Measurements from ENCODE around the gene PDZD7. TPM values are rescaled to one million over a fixed set of nuclear protein-coding genes. Genes with fewer than 3 reads are reported as not detected.
A peak's percentile ranks its signal among the peaks of the same experiment; 100 is the strongest.

Gene PDZD7
- total and polyA plus RNA-seq, 12 donors = 0.13 to 0.66 (median 0.22) TPM; not detected in 1

GRCh38 chr10:101061624-101062231, 30.8 kb upstream of the PDZD7 start, which contains the start of gene KAZALD1:
Gene KAZALD1 (plus strand): TSS chr10:101061989. CDS start chr10:101062593, 604 bp downstream.
- peaks cover 13 to 67% (median 57%) of the 10 kb centered on the region in 9 donors for H3K4me1 ChIP-seq
- DNase-seq (peak; percentile 74 to 83), ATAC-seq (peak; percentile 7 to 51 (median 42))
- no peaks in the 10 kb centered on the region for H3K9me3 ChIP-seq
- TF ChIP-seq CTCF (IDR thresholded peaks at IDR 0.05) = no peak
- intact Hi-C loops (cut with DNase I) = loop anchor here in 5 of 10 donors (2.0 to 10.0 kb wide), 5 partner anchors 19 to 81 kb away; partner anchors contain the start of gene LZTS2 (in 2 of the 5)
- peak within 1 kb of the TSS; percentile 92 to 99 (median 98) for H3K27ac ChIP-seq
- WGBS, 2 donors = 27 to 28% methylated on average over 30 to 31 of the region's 31 CpGs
- peak within 1 kb of the TSS; percentile 52 to 90 (median 76) for H3K4me3 ChIP-seq
- peaks cover 0 to 52% (median 0%) of the 10 kb centered on the region in 7 donors for H3K27me3 ChIP-seq
- H3K36me3 ChIP-seq = no peaks in the 10 kb centered on the region

GRCh38 chr10:101060951-101061623, 30.2 kb upstream of the PDZD7 start:
- DNase-seq = peak; percentile 97 to 98
- ATAC-seq = peak; percentile 86 to 94 (median 91)
- Histone ChIP-seq H3K9me3 (no peaks in the 10 kb centered on the region), H3K27me3 (peaks cover 0 to 46% (median 0%) of the 10 kb centered on the region in 7 donors), H3K36me3 (no peaks in the 10 kb centered on the region), H3K4me3 (peak overlapping the region; percentile 52 to 90 (median 76)), H3K4me1 (peaks cover 13 to 60% (median 51%) of the 10 kb centered on the region in 9 donors), H3K27ac (peak overlapping the region; percentile 92 to 99 (median 98))
- WGBS, 2 donors = 1 to 2% methylated on average over 63 to 67 of the region's 67 CpGs
- intact Hi-C loops (cut with DNase I) = loop anchor here in 5 of 10 donors (2.0 to 10.0 kb wide), 5 partner anchors 18 to 81 kb away; partner anchors contain the start of gene LZTS2 (in 2 of the 5)
- TF ChIP-seq CTCF (IDR thresholded peaks at IDR 0.05) = peak in 1 of 9 donors; percentile 8

GRCh38 chr10:101060036-101060950, 29.4 kb upstream of the PDZD7 start:
- intact Hi-C loops (cut with DNase I) = loop anchor here in 5 of 10 donors (2.0 to 10.0 kb wide), 5 partner anchors 17 to 82 kb away; partner anchors contain the start of gene LZTS2 (in 2 of the 5)
- Histone ChIP-seq H3K36me3 (no peaks in the 10 kb centered on the region), H3K9me3 (no peaks in the 10 kb centered on the region), H3K27me3 (peaks cover 0 to 38% (median 0%) of the 10 kb centered on the region in 7 donors), H3K4me1 (peaks cover 6 to 52% (median 43%) of the 10 kb centered on the region in 9 donors), H3K27ac (peak overlapping the region; percentile 92 to 99 (median 98)), H3K4me3 (peak overlapping the region; percentile 52 to 90 (median 76))
- DNase-seq = peak; percentile 93 to 96
- 1% methylated on average over 37 of the region's 37 CpGs for WGBS, 2 donors
- peak; percentile 61 to 85 (median 76) for ATAC-seq
- peak; percentile 67 to 95 (median 89) for TF ChIP-seq CTCF (IDR thresholded peaks at IDR 0.05)

Data from heart right ventricle (tissue), 16 donors.